Inflammatory macrophage treated with lipopolysaccharide for 4 hours (primary cell): ENCODE data around the gene SLC15A4.

Source experiments
- DNase-seq: peaks from one replicate; pipeline ENCODE4 v3.0.0-alpha.2; 2020

The SLC15A4 gene

GRCh38 chr12:128792398-128792797, 31.4 kb downstream of the SLC15A4 start:
- DNase-seq: no peak

GRCh38 chr12:128791395-128792322, 32.1 kb downstream of the SLC15A4 start:
- DNase-seq: peak; percentile 79

GRCh38 chr12:128790653-128791373, 32.9 kb downstream of the SLC15A4 start:
- DNase-seq: no peak

GRCh38 chr12:128790221-128790620, 33.5 kb downstream of the SLC15A4 start:
- DNase-seq: no peak

- DNase-seq: peak; percentile 79
Observed at GRCh38 chr12:128789356-128789929, 34.3 kb downstream of the SLC15A4 start.

- no peak for DNase-seq
Observed at GRCh38 chr12:128787827-128788226, 35.9 kb downstream of the SLC15A4 start.

- no peak for DNase-seq
Observed at GRCh38 chr12:128786741-128787391, 36.9 kb downstream of the SLC15A4 start.

- no peak for DNase-seq
Observed at GRCh38 chr12:128784030-128784760, 39.6 kb downstream of the SLC15A4 start.

GRCh38 chr12:128783129-128783574, 40.6 kb downstream of the SLC15A4 start:
- peak; percentile 85 for DNase-seq

GRCh38 chr12:128779901-128780300, 43.9 kb downstream of the SLC15A4 start:
- DNase-seq: no peak

- no peak for DNase-seq
Observed at GRCh38 chr12:128772249-128772648, 51.5 kb downstream of the SLC15A4 start.

- peak; percentile 77 for DNase-seq
Observed at GRCh38 chr12:128771681-128772080, 52.1 kb downstream of the SLC15A4 start.

GRCh38 chr12:128767518-128767917, 56.2 kb downstream of the SLC15A4 start:
- DNase-seq: no peak

GRCh38 chr12:128766738-128767501, 56.8 kb downstream of the SLC15A4 start:
- no peak for DNase-seq

GRCh38 chr12:128763395-128763794, 60.4 kb downstream of the SLC15A4 start:
- DNase-seq: no peak

- no peak for DNase-seq
Observed at GRCh38 chr12:128761379-128761790, 62.4 kb downstream of the SLC15A4 start.

- no peak for DNase-seq
Observed at GRCh38 chr12:128755566-128755965, 68.2 kb downstream of the SLC15A4 start.

- DNase-seq: no peak
Observed at GRCh38 chr12:128754275-128754674, 69.5 kb downstream of the SLC15A4 start.

GRCh38 chr12:128753438-128753837, 70.3 kb downstream of the SLC15A4 start:
- no peak for DNase-seq

- no peak for DNase-seq
Observed at GRCh38 chr12:128752386-128752785, 71.4 kb downstream of the SLC15A4 start.

- DNase-seq: no peak
Observed at GRCh38 chr12:128747441-128747840, 76.3 kb downstream of the SLC15A4 start.
